ENCODE results near the gene DCANP1.

Gene DCANP1

DNA sequence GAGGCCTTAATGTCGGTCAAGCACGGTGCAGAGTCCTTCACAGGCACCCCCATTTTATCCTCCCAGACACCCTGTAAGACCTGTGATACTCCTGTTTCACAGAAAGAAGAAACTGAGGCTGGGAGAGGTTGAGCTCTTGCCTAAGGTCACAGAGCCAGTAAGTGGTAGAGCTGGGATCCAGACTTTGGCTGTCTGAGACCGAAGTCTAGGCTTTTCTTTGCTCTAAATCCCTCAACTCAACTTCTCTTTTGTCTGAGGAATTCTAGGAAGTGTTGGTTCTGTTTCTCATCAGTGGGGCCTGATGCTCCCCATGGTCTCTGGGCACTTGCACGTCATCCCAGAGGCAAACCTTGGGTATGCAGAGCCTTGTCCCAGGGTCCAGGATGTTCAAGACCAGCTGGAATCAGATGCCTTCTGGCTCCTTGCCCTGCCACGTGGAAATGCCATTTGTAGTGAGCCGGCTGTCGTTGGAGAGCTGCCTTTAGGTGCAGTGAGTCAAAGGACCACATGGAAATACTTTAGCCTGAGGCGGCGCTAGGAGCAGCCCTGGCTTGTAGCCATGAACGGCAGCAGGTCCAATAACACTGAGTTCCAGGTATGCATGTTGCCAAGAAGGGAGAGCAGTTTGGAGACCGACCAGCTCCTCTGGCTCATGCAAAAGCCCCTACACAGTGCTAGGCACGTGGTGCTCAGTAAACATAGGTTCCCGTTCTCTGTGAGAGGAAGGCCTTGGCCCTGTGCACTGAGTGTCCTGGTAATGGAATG is 9.2 kb downstream of the DCANP1 start:
- Histone ChIP-seq H3K4me3 (ENCODE audit: low read depth, low read length, poor library complexity, severe bottlenecking) (no peak overlapping the region), H3K79me2 (ENCODE audit: insufficient read depth, low read length) (no peaks in the 10 kb centered on the region), H2AFZ (ENCODE audit: low read length) (no peak overlapping the region), H3K27me3 (ENCODE audit: insufficient read depth, low read length) (peaks cover 16% of the 10 kb centered on the region), H3K9me2 (ENCODE audit: low read depth, low read length) (no peaks in the 10 kb centered on the region), H4K20me1 (ENCODE audit: insufficient read depth, low read length) (no peaks in the 10 kb centered on the region), H3F3A (ENCODE audit: insufficient read depth, low read length) (no peaks in the 10 kb centered on the region), H3K4me1 (ENCODE audit: insufficient read depth, low read length, severe bottlenecking) (no peaks in the 10 kb centered on the region), H3K9ac (ENCODE audit: low read length) (no peak overlapping the region), H3K36me3 (ENCODE audit: insufficient read depth, low read length) (no peaks in the 10 kb centered on the region), H3K9me3 (ENCODE audit: low read length) (no peaks in the 10 kb centered on the region), H3K4me2 (ENCODE audit: low read length) (no peak overlapping the region), H3K27ac (ENCODE audit: low read depth, low read length, poor library complexity, severe bottlenecking) (no peak overlapping the region)
- no peak for TF ChIP-seq EZH2 (IDR thresholded peaks at IDR 0.05; ENCODE audit: borderline replicate concordance, low read length)
- TF ChIP-seq, protein P1, sequence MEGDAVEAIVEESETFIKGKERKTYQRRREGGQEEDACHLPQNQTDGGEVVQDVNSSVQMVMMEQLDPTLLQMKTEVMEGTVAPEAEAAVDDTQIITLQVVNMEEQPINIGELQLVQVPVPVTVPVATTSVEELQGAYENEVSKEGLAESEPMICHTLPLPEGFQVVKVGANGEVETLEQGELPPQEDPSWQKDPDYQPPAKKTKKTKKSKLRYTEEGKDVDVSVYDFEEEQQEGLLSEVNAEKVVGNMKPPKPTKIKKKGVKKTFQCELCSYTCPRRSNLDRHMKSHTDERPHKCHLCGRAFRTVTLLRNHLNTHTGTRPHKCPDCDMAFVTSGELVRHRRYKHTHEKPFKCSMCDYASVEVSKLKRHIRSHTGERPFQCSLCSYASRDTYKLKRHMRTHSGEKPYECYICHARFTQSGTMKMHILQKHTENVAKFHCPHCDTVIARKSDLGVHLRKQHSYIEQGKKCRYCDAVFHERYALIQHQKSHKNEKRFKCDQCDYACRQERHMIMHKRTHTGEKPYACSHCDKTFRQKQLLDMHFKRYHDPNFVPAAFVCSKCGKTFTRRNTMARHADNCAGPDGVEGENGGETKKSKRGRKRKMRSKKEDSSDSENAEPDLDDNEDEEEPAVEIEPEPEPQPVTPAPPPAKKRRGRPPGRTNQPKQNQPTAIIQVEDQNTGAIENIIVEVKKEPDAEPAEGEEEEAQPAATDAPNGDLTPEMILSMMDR (IDR thresholded peaks at IDR 0.05; ENCODE audit: low read length): no peak

DNA sequence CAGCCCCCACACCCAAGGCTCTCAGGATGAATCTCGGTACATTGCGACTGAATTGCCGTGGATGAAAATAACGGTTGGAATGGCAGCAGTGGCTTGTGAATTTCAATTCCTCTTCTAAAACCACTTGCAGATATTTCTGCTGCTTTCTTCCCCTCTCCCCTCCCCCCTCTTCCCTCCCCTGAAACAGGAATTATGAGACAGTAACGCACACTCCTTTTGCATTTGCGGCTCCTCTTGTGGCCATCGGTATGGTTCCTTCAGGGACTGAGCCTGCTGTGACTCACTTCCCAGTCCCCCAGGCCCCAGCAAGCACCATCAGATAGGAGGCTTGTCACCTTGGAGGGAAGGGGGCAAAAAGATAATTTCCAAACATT is 9.7 kb downstream of the DCANP1 start:
- Histone ChIP-seq H3K79me2 (ENCODE audit: insufficient read depth, low read length) (no peaks in the 10 kb centered on the region), H3K9me2 (ENCODE audit: low read depth, low read length) (no peaks in the 10 kb centered on the region), H3K4me1 (ENCODE audit: insufficient read depth, low read length, severe bottlenecking) (no peaks in the 10 kb centered on the region), H3K36me3 (ENCODE audit: insufficient read depth, low read length) (no peaks in the 10 kb centered on the region), H3K4me3 (ENCODE audit: low read depth, low read length, poor library complexity, severe bottlenecking) (no peak overlapping the region), H3K27ac (ENCODE audit: low read depth, low read length, poor library complexity, severe bottlenecking) (no peak overlapping the region), H2AFZ (ENCODE audit: low read length) (no peak overlapping the region), H3K4me2 (ENCODE audit: low read length) (no peak overlapping the region), H3K9me3 (ENCODE audit: low read length) (no peaks in the 10 kb centered on the region), H3F3A (ENCODE audit: insufficient read depth, low read length) (no peaks in the 10 kb centered on the region), H3K9ac (ENCODE audit: low read length) (no peak overlapping the region), H4K20me1 (ENCODE audit: insufficient read depth, low read length) (no peaks in the 10 kb centered on the region), H3K27me3 (ENCODE audit: insufficient read depth, low read length) (peaks cover 13% of the 10 kb centered on the region)
- TF ChIP-seq, protein P1 (IDR thresholded peaks at IDR 0.05; ENCODE audit: low read length): no peak
- no peak for TF ChIP-seq EZH2 (IDR thresholded peaks at IDR 0.05; ENCODE audit: borderline replicate concordance, low read length)

DNA sequence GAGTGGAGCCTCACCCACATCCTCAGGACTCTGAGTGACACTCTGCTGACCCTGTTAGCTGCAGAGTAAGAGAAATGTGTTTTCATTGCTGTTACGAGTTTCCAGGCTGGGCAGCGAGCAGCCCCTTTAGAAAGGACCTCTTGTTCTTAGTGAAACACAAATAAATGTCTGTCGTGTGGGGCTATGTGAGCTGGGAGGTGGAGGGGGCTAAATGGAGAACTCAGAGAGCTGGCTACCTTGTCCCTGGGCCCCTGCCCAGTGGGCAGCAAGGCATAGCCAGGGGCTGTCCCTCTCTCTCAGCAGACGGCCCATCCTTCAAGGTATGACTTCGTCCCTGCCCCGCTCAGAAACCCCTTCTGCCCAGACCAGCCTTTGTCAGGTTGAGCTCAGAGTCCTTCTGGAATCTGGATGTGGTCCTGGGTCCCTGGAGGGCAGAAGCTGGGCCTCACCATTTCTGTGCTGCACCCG is 10.2 kb downstream of the DCANP1 start:
- no peaks in the 10 kb centered on the region for H4K20me1 ChIP-seq (ENCODE audit: insufficient read depth, low read length)
- no peak overlapping the region for H3K4me2 ChIP-seq (ENCODE audit: low read length)
- no peak overlapping the region for H3K27ac ChIP-seq (ENCODE audit: low read depth, low read length, poor library complexity, severe bottlenecking)
- no peak overlapping the region for H3K9ac ChIP-seq (ENCODE audit: low read length)
- H2AFZ ChIP-seq (ENCODE audit: low read length): no peak overlapping the region
- no peaks in the 10 kb centered on the region for H3K79me2 ChIP-seq (ENCODE audit: insufficient read depth, low read length)
- H3K9me2 ChIP-seq (ENCODE audit: low read depth, low read length): no peaks in the 10 kb centered on the region
- H3K36me3 ChIP-seq (ENCODE audit: insufficient read depth, low read length): no peaks in the 10 kb centered on the region
- no peaks in the 10 kb centered on the region for H3K9me3 ChIP-seq (ENCODE audit: low read length)
- no peak for TF ChIP-seq EZH2 (IDR thresholded peaks at IDR 0.05; ENCODE audit: borderline replicate concordance, low read length)
- TF ChIP-seq, protein P1 (IDR thresholded peaks at IDR 0.05; ENCODE audit: low read length): no peak
- no peak overlapping the region for H3K4me3 ChIP-seq (ENCODE audit: low read depth, low read length, poor library complexity, severe bottlenecking)
- H3F3A ChIP-seq (ENCODE audit: insufficient read depth, low read length): no peaks in the 10 kb centered on the region
- H3K27me3 ChIP-seq (ENCODE audit: insufficient read depth, low read length): peaks cover 9% of the 10 kb centered on the region
- H3K4me1 ChIP-seq (ENCODE audit: insufficient read depth, low read length, severe bottlenecking): no peaks in the 10 kb centered on the region
